A172 (cell line): Measurements from ENCODE around the gene ACE2. TPM values are rescaled to one million over a fixed set of nuclear protein-coding genes. Genes with fewer than 3 reads are reported as not detected.
"Not testable (repeated sequence)": the region's sequence is repeated elsewhere in the genome, so short reads cannot be mapped to it uniquely, and the experiment has no call there.

ENCODE experiments used
- DNase-seq: peaks from one replicate; pipeline ENCODE4 v3.0.0-alpha.2; 2015; ENCODE audit warnings: low spot score
- total RNA-seq: library from RNA; depleted of rRNA; stranded (reverse); fragments of >200 nt; shearing (Covaris generic); gene quantifications from 2 replicates; pipeline ENCODE4 v1.2.3, GENCODE V29; 2014; rRNA removed

The ACE2 gene
- not detected in 2 replicates for total RNA-seq

GRCh38 chrX:15600745-15601144 is at the start of gene ACE2:
Gene ACE2, minus strand, starts transcription at chrX:15600960. Its CDS starts 49 bp downstream, at chrX:15600911.
- no peak for DNase-seq

GRCh38 chrX:15647510-15647909 is 46.8 kb upstream of the ACE2 start:
- DNase-seq: not testable (repeated sequence)

- DNase-seq: no peak
Measured at GRCh38 chrX:15646543-15646942, 45.8 kb upstream of the ACE2 start.

DNA sequence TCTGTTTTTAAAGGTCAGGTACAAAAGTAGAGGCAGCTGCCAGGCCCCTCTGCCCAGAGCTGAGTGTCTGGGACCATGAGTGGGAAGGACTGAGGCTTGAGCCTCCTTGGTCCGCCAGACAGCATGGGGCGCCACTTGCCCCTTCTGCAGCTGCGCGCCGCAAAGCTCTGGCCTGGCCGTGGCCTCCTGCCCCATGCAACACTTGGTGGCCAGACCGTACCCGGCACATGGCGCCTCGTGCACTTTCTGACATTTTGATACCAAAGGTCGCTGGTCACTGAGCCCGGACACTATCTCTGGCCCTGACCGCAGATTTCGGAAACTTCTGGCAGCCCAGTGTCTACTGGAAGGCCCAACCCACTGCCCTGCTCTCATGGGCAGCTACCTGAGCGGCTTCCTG is 45.3 kb upstream of the ACE2 start:
- DNase-seq: no peak

DNA sequence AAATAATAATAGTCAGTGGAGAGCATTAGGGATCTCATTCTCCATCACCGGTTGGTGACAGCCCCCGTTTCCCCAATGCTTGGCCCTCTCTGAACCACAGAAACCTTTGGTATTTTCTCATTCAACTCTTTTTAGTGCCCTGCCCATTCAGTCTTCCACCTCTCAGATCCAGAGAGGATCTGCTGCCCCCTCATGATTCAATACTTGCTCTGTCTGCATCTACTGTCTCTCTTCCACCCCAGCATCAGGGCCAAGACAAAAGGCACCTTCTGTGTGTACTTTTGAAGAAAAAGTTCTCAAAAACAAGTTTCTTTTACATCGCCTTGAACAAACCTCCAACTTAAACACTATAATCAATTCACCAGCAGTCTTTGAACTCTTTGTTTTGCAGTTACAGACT is 44.5 kb upstream of the ACE2 start:
- no peak for DNase-seq

GRCh38 chrX:15644560-15644872 is 43.8 kb upstream of the ACE2 start:
- DNase-seq: no peak

DNA sequence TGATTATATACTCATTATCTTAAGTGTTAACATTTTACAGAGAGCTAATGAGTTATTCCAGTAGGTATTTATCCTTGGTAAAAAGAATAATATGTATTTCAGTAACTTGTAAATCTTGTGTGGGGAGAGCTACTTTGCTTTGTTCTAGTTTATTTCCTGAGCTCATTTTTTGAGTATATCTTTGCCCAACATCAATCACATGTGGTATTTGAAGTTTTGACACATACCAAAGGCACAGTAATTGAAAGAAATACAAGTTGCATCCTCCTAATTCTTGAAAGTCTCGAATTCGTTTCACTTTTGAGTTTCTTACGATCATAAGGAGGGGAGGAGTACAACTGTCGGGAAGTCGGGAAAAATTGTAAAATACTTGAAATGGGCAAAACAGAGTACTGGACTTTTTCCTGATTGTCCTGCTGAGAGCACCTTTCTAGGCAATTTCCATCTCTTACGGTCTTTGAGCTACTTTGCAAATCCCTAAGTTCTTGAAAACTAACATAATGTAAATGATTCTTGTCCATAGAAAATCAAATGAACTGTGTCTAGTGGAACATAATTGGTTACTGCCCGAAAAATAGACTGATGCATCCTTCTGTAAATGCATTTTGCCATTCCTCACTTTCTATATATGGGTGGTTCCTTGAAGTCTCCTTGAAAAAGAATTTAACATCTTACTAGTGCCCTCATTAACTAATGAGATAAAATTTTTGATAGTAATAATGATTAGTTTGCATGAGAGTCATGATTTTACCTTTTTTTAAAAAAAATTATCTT is 43.2 kb upstream of the ACE2 start:
- no peak for DNase-seq

- DNase-seq: no peak
Measured at GRCh38 chrX:15631637-15632036, 30.9 kb upstream of the ACE2 start.

- DNase-seq: no peak
Measured at GRCh38 chrX:15623054-15623453, 22.3 kb upstream of the ACE2 start.

- peak; percentile 67 for DNase-seq
Measured at GRCh38 chrX:15619053-15619755, 18.4 kb upstream of the ACE2 start.

- DNase-seq: no peak
Measured at GRCh38 chrX:15617111-15617510, 16.4 kb upstream of the ACE2 start.

GRCh38 chrX:15616531-15616930 is 15.8 kb upstream of the ACE2 start:
- no peak for DNase-seq

DNA sequence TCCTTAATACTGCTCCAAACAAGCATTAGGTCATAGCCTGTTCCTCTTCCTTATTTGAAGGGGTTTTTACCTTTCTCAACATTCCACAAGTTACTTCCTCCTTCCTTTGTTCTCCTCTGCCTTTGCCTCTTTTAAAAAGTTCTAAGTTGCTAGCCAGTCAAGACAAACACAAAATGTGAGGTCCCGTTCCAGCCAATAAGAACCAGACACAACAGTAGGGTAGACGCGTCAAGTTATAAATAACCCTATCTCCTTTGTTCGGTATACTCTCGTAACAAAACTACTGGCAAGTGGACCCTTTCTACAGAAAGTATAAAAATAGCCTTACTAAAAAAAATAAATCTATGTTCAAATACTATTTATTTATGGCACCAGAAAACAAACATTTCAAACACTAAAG is 6.3 kb upstream of the ACE2 start:
- DNase-seq: no peak

GRCh38 chrX:15606136-15606535 is 5.4 kb upstream of the ACE2 start:
- no peak for DNase-seq

GRCh38 chrX:15605226-15605625 is 4.5 kb upstream of the ACE2 start:
- no peak for DNase-seq

GRCh38 chrX:15602761-15603160 is 2.0 kb upstream of the ACE2 start:
- no peak for DNase-seq

GRCh38 chrX:15601932-15602331 is 1.2 kb upstream of the ACE2 start:
- no peak for DNase-seq

DNA sequence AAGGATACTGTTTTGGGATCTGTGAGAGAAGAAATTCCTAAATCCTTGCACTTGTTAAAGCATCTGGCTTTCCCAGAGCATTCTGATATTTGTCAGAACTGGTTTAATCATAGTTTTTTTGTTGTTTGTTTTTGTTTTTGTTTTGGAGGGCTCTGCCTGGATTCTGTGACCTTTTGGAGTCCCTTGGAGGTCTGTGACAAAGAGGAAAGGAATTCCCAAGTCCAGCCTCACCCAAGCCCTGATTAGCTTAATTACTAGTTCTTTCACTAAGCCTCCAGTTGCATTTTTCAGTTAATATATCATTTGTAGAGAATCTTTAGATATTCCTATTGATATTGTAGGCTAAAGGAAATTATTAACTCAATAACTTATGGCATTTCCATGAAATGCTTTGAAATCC is 711 bp downstream of the ACE2 start:
- DNase-seq: no peak

DNA sequence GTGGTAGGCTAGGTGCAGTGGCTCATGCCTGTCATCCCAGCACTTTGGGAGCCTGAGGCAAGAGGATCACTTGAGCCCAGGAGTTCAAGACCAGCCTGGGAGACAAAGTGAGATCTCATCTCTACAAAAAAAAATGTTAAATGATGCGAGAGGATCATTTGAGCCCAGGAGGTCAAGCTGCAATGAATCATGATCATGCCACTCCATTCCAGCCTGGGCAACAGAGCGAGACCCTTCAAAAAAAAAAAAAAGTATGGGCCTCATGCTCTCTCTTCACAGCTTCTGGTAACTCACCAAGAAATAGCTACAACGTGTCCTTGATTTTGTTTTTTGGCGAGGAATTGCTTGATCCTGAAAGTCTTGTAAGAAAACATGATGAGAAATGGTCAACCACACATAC is 1.3 kb downstream of the ACE2 start:
- DNase-seq: no peak

DNA sequence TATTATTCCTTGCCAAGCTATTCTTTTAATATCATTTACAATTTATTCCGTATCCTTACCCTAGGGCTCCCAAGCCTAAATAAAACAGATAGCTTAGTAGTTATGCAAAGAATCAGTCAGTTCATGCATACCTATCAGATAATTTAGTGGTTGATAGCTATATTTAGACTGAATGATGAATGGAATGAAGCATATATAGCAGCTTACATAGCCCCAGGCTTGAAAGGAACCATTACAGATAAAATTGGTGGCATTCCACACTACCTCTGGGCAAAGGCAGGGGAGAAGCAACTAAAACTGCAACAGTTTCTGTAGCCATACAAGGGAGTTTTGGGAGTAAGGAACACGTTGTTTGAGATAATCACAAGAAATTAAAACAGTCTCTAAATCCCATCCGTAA is 2.7 kb downstream of the ACE2 start:
- no peak for DNase-seq

- no peak for DNase-seq
Measured at GRCh38 chrX:15594371-15594770, 6.4 kb downstream of the ACE2 start.

DNA sequence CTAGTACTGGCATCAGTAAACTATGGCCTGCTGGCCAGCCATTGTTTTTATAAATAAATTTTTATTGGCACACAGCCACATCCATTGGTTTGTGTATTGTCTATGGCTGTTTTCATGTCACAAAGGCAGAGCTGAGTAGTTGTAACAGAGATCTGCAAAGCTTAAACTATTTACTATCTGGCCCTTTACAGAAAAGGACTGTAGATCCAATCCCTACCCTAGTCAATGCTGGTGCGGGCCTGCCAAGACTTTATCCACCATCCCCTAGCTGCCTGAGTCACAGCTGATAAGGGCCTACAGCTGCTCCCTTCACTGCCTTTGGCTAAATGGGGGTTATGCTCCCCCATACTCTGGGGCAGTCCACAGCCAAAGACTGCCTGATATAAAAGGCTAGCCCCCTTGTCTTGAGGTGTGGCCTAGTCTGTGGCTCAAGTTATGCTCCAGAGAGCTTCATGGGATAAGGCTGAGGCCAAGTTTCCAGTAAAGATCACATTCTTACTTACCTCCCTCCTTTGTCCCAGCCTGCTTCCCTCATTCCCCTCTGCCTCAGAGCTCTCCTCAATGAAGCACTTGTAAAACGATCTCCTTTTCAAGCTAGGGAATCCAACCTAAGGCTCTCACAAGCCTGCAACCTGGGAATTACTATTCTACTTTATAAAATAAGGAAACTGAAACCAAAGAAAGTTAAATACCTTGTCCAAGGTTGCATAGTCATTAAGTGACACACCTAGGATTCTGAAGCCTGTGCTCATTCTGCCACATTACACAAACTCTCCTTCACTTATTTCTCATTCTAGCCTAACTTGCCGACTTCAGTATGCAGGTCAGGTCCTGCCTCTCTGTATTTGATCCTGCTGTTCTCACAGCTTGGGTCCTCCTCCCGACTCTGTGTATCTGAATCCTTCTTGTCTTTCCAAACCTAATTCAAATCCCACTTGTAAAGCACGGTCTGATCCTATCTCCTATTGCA is 20.7 kb downstream of the ACE2 start:
- DNase-seq: no peak
